NB4 (cell line): ENCODE results near the gene CLBA1.

Experiments used
- DNase-seq: peaks from one replicate; pipeline ENCODE4 v3.0.0; 2010; ENCODE audit warnings: low read depth
- H3K4me3 ChIP-seq: one replicate; pipeline ENCODE4 v1.5.1; 2011; ENCODE audit warnings: mild to moderate bottlenecking, low read depth, low read length, moderate library complexity
- MAX ChIP-seq: IDR thresholded peaks from 2 replicates; pipeline ENCODE4 v1.6.1; 2011; ENCODE audit warnings: low read depth, low read length
- MYC ChIP-seq: IDR thresholded peaks from 2 replicates; pipeline ENCODE4 v1.6.1; 2011; ENCODE audit warnings: low read depth, low read length
- POLR2A ChIP-seq: IDR thresholded peaks from 2 replicates; pipeline ENCODE4 v1.6.1; 2011; ENCODE audit warnings: mild to moderate bottlenecking; ENCODE audit not compliant: insufficient read length; ENCODE audit errors: extremely low read depth
- TF ChIP-seq, protein P1 (sequence below): IDR thresholded peaks from one replicate; pipeline ENCODE4 v1.5.1; 2012; ENCODE audit warnings: low read depth, low read length

The CLBA1 gene

GRCh38 chr14:104978746-104979691 lies 6.6 kb upstream of the CLBA1 start:
- no peak for DNase-seq
- TF ChIP-seq, protein P1, sequence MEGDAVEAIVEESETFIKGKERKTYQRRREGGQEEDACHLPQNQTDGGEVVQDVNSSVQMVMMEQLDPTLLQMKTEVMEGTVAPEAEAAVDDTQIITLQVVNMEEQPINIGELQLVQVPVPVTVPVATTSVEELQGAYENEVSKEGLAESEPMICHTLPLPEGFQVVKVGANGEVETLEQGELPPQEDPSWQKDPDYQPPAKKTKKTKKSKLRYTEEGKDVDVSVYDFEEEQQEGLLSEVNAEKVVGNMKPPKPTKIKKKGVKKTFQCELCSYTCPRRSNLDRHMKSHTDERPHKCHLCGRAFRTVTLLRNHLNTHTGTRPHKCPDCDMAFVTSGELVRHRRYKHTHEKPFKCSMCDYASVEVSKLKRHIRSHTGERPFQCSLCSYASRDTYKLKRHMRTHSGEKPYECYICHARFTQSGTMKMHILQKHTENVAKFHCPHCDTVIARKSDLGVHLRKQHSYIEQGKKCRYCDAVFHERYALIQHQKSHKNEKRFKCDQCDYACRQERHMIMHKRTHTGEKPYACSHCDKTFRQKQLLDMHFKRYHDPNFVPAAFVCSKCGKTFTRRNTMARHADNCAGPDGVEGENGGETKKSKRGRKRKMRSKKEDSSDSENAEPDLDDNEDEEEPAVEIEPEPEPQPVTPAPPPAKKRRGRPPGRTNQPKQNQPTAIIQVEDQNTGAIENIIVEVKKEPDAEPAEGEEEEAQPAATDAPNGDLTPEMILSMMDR: no peak
- TF ChIP-seq MAX (no peak), MYC (no peak), POLR2A (no peak)
- H3K4me3 ChIP-seq: no peak overlapping the region

DNA sequence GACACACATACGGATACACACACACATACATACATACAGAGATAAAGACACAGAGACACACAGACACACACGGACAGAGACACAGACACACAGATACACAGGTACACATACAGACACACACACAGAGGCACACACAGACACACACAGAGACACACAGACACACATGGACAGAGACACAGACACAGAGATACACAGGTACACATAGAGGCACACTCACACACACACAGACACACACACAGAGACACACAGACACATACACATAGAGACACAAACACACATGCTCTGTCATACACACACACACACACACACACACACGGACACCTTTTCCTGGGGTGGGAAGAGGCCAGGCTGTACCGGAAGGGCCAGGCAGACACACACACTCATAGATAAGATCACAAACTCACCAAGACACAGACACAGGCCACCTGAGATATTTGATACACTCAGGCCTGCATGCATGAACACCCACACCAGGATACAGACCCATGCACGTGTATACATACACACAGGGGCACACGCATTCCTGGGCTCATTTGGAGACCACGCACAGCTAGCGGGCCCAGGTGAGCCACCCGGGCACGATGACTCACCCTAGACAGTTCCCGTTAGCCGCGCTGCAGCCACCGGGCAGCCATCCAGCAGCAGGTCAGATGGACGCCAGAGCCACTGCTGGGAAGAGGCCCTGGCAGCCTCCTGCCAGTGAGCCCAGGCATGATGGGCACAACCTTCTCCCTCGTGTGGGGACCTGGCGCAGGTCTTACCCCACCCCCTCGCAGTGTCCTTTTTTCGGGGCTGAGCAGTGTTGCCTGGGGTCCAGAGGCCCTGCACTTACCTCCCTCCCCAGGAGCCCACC lies 5.6 kb upstream of the CLBA1 start:
- no peak for TF ChIP-seq POLR2A
- no peak for TF ChIP-seq MAX
- no peak for TF ChIP-seq MYC
- TF ChIP-seq, protein P1: no peak
- DNase-seq: no peak
- H3K4me3 ChIP-seq: no peak overlapping the region

DNA sequence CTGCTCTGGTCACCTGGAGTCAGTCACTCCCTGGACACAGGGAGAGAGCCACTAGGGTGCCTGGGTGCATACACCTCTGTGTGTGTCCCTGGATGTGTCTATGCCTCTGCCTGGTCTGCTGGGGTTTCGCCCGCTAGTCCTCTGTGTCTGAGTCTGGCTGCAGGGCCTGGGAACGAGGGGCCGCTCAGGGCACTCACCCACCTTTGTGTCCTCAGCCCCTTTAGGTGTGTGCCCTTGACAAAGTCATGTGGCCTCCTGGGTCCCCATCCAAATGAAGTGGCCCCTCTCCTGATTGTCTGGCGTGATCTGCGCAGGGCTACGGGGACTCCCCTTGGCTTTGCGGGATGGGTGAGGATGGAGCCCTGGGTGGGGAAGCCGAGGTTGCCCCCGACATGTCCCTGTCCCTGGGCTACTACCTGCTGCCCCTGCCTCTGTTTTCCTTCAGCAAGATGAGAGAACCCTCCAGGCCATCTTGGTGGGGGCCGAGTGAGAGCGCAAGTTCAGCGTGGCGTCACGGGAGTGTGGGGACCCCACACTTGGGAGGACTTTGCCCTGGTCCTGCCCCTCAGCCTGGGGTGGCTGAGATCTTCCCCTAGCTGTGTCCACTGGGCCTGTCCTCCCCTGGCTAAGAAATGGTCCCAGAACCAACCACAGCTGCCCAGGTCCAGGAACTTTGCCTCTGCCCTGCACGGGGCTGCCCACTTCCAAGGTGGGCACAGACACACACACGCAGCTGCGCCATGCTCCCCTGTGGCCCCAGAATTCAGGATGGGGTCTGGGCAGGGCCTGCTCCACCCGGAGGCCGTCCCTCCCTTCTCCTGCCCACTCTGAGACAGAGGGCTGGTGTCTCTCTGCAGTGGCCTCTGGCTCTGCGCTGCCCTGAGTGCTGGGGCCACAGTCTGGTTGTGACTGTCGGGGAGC lies 4.7 kb upstream of the CLBA1 start:
- TF ChIP-seq MAX (no peak), POLR2A (no peak), MYC (no peak)
- TF ChIP-seq, protein P1: no peak
- no peak for DNase-seq
- no peak overlapping the region for H3K4me3 ChIP-seq

- H3K4me3 ChIP-seq: no peak overlapping the region
- no peak for DNase-seq
- TF ChIP-seq, protein P1: no peak
- TF ChIP-seq MAX (no peak), MYC (no peak), POLR2A (no peak)
Measured at GRCh38 chr14:104981699-104982541, 3.7 kb upstream of the CLBA1 start.
